NCI-H146 treated with DMSO at 0.1 percent for 48 hours (cell line): Measurements from ENCODE around the gene PDE3A.

Experiments used
- DNase-seq: peaks from one replicate; lab custom pipeline; 2025; ENCODE audit not compliant: unreplicated experiment; lab: John Stamatoyannopoulos, UW

The PDE3A gene

GRCh38 chr12:20681334-20681733 is 313.0 kb downstream of the PDE3A start:
- no peak for DNase-seq

DNA sequence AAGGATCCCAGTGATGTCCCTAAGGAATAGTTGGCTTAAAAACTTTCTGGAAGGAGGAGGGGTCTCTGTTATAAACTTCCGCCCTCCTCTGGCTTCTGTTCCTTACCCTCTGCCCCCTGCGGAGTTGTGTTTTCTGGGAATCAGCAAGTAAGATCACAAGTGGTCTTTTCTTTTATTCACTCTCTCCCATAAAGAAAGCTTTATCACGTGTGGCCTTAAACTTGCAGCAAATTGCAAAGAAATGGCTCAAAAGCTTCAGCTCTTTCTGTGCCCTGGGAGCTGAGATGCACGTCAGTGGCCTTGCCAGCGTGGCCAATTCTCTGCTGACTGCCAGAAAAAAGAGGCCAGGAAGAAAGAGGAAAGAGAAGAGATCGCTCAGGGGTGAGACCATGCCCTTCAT is 326.9 kb downstream of the PDE3A start, which contains the start of gene SLCO1C1:
TSS of gene SLCO1C1 (plus strand) at position 101 of the 400 bp plus-strand sequence. CDS start 4,245 bp downstream, outside the sequence.
- DNase-seq, result no peak

DNA sequence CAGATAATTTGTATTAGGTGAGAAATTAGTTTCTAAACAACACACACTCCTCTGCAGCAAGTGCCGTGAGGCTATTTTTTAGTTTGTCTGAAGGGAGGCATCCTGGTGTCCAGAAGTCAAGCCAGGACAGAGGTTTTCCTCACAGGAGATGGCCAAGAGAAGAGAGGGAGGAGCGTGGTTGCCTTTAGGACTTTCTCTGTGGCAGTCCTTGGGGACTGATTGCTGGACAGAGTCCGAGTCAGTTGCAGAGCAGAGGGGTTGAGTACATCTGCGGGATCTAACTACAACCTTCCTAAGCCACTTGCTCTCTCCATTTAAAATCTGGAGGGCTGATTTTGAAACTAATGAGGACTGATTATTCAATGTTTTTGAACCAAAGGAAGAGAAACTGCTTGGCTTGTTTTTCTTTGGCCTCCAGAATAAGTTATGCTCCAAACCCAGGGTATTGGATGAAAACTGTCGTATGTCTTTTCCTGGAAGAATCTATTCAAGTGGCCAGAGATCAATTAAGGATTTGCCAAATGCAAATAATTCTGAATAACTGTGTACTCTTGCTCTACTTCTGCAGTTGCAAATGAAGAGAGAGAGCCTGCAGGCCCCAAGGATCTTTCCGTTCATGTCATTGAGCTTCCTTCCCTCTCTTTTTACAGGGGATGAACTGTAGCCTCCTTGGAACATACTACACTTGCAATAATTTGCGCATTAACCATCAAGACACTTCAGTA is 328.0 kb downstream of the PDE3A start:
- DNase-seq, result no peak

GRCh38 chr12:20701106-20701505 is 332.8 kb downstream of the PDE3A start:
- DNase-seq, result peak; percentile 7

DNA sequence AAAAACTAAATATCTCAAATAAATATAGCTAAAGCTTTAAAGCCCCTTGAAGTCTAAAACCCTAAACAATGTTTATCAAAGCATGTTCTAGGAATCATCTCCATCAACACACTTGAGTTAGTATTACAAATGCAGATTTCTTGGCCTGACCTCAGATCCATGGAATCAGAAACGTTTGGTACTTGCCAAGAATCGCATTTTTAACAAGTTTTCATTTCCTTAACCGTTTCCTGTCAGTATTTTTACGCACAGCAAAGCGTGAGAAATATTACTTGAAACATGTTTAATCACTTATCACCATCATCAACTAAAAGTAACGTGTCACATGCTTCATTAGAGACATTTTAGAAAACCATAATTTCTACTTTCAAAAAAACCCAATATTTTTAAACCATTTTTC is 336.5 kb downstream of the PDE3A start:
- no peak for DNase-seq

DNA sequence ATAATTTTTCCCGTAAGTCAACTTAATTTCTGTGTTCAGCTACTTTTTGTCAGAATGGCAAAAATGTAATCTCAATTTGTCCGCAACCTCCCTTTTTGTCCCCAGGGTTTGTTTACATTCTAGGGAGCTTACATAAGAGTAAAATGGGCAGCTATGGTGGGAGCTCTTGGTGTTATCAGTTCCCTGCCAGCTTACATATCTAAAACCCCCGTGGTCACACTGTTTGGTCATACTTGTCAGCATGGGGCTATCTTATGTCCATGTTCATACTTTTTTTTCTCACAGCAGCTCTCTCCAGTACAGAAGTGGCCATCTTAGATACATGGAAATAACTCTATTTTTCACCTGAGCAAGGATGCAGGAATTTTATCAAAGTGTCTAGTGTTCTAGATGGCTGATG is 343.5 kb downstream of the PDE3A start:
- DNase-seq, result peak; percentile 49

- DNase-seq, result peak; percentile 40
These were observed 347.7 kb downstream of the PDE3A start for GRCh38 chr12:20716037-20716436.

DNA sequence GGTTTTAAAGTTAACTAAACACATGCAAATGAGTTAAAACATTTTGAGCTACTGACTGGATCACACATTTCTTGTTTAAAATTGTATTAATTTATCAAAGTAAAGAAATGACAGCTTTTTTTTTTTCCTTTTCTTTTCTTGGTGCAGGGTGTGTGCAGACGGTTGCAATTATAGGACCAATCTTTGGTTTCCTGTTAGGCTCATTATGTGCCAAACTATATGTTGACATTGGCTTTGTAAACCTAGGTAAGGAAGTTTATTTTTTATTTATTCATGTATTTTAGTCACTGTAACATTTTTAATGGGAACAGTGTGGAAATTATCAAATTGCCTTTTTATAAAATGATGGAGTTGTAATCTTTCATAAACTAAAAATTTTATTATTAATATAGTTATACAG is 348.6 kb downstream of the PDE3A start:
- DNase-seq, result peak; percentile 33

- DNase-seq, result no peak
These were observed 350.0 kb downstream of the PDE3A start for GRCh38 chr12:20718294-20718693.

DNA sequence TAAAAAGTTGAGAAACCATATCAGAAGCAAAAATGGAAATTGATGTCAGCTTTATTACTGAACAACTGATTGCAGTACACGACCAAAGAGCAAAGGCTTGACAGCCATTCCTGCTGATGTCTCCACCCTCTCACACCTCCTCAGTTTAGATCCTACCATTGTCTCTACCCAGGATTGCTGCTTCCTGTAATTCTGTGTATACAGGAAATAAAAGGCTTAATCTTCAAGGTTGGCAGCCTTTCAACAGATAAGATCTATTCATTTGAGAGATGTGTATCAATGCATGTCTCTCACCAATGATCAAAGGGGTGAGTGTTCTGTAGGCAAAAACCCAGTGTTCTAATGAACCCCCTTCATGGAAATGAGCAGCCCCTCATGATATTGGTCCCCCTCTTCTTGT is 353.8 kb downstream of the PDE3A start:
- no peak for DNase-seq

GRCh38 chr12:20731274-20731673 is 362.9 kb downstream of the PDE3A start:
- DNase-seq, result no peak
